B cell (primary cell): ENCODE results near the gene CD44. TPM values are rescaled to one million over a fixed set of nuclear protein-coding genes. Genes with fewer than 3 reads are reported as not detected.

Source experiments
- ATAC-seq: fragments of 200-7000 bp; cut with Tn5 transposase; one replicate; pipeline ENCODE4 v1.10.0; 2021; ENCODE audit warnings: low read depth, mild to moderate bottlenecking, moderate number of reproducible peaks, moderate library complexity
- CTCF ChIA-PET: fragments of 350-600 bp; sonication (Branson Sonifier 250); formaldehyde crosslinking; loops from one replicate; lab custom pipeline; 2021; ENCODE audit warnings: antibody characterized with exemption, inconsistent platforms; lab: Charles Lee
- POLR2A ChIA-PET: fragments of 350-600 bp; sonication (Branson Sonifier 250); formaldehyde crosslinking; loops from one replicate; lab custom pipeline; 2021; ENCODE audit warnings: antibody characterized with exemption; lab: Charles Lee
- DNase-seq: peaks from one replicate; pipeline ENCODE4 v3.0.0; 2013
- H2AFZ ChIP-seq: 2 replicates; pipeline ENCODE4 v1.6.1; 2012; ENCODE audit warnings: mild to moderate bottlenecking, low read depth, low read length; ENCODE audit not compliant: insufficient read depth, poor library complexity, severe bottlenecking
- H3K27ac ChIP-seq, 2 donors: 1 replicate in 1 of 2; 2 replicates in 1 of 2; pipeline ENCODE4 v1.5.1; 2012 to 2013; ENCODE audit warnings: low read length in 2 of 2, mild to moderate bottlenecking in 2 of 2, moderate library complexity in 1 of 2
- H3K27me3 ChIP-seq, 4 experiments: fragments of 200-600 bp in 1 of 4; sonication (generic) in 1 of 4; replicated peaks in 1 of 4; 1 replicate in 2 of 4; 2 replicates in 2 of 4; pipeline versions ENCODE4 v1.6.1 to v1.7.0; 2013 to 2016; ENCODE audit warnings: low read length in 3 of 4, mild to moderate bottlenecking in 2 of 4, mixed read lengths in 1 of 4, moderate library complexity in 1 of 4; ENCODE audit not compliant: insufficient read depth in 4 of 4, control insufficient read depth in 3 of 4; ENCODE audit errors: control extremely low read depth in 1 of 4
- H3K36me3 ChIP-seq, 2 experiments: replicated peaks in 1 of 2; 1 replicate in 1 of 2; 2 replicates in 1 of 2; pipeline versions ENCODE4 v1.6.1 to v1.7.1; 2013; ENCODE audit warnings: low read length in 1 of 2; ENCODE audit not compliant: insufficient read depth in 2 of 2, control insufficient read depth in 1 of 2; ENCODE audit errors: control extremely low read depth in 1 of 2, extremely low read depth in 1 of 2
- H3K4me1 ChIP-seq, 2 donors: fragments of 200-600 bp in 1 of 2; sonication (generic) in 1 of 2; 1 replicate in 1 of 2; 2 replicates in 1 of 2; pipeline versions ENCODE4 v1.5.1 to v1.6.1; 2013 to 2017; ENCODE audit warnings: low read length in 2 of 2; ENCODE audit not compliant: control insufficient read depth in 2 of 2, insufficient read depth in 2 of 2
- H3K4me2 ChIP-seq: replicated peaks from 2 replicates; pipeline ENCODE3; 2012; ENCODE audit warnings: mild to moderate bottlenecking, low read depth, low read length; ENCODE audit not compliant: poor library complexity, severe bottlenecking
- H3K4me3 ChIP-seq, 5 experiments: fragments of 200-600 bp in 1 of 5; sonication (generic) in 1 of 5; 1 replicate in 3 of 5; 2 replicates in 2 of 5; pipeline versions ENCODE4 v1.5.1 to v1.7.0; 2011 to 2016; ENCODE audit warnings: low read length in 4 of 5, mild to moderate bottlenecking in 4 of 5, low read depth in 2 of 5, control low read depth in 1 of 5, moderate library complexity in 1 of 5; ENCODE audit not compliant: insufficient read depth in 1 of 5; ENCODE audit errors: control extremely low read depth in 1 of 5, extremely low read depth in 1 of 5
- H3K79me2 ChIP-seq: fragments of 200-600 bp; sonication (generic); one replicate; pipeline ENCODE4 v1.6.0; 2016; ENCODE audit warnings: low read length; ENCODE audit not compliant: control insufficient read depth, insufficient read depth
- H3K9ac ChIP-seq: fragments of 200-600 bp; sonication (generic); 2 replicates; pipeline ENCODE4 v1.6.1; 2017; ENCODE audit warnings: mild to moderate bottlenecking, low read length, moderate library complexity
- H3K9me3 ChIP-seq, 3 donors: one replicate each; pipeline versions ENCODE4 v1.6.1 to v1.7.1; 2013; ENCODE audit warnings: low read length in 2 of 3; ENCODE audit not compliant: control insufficient read depth in 2 of 3, insufficient read depth in 1 of 3; ENCODE audit errors: control extremely low read depth in 1 of 3
- H4K20me1 ChIP-seq: 2 replicates; pipeline ENCODE4 v1.6.0; 2012; ENCODE audit warnings: mild to moderate bottlenecking, low read length; ENCODE audit not compliant: insufficient read depth, control insufficient read depth, poor library complexity, severe bottlenecking
- H3K27ac Mint-ChIP-seq: one replicate; pipeline ENCODE4 v1.8.0; 2021; ENCODE audit warnings: mixed read lengths
- H3K27me3 Mint-ChIP-seq: one replicate; pipeline ENCODE4 v1.8.0; 2021; ENCODE audit warnings: mixed read lengths
- H3K4me1 Mint-ChIP-seq: one replicate; pipeline ENCODE4 v1.8.0; 2021; ENCODE audit warnings: mixed read lengths
- H3K4me3 Mint-ChIP-seq: one replicate; pipeline ENCODE4 v1.8.0; 2021; ENCODE audit warnings: mixed read lengths
- H3K9me3 Mint-ChIP-seq: one replicate; pipeline ENCODE4 v1.8.0; 2022; ENCODE audit warnings: mixed read lengths; ENCODE audit not compliant: insufficient read depth
- EZH2 ChIP-seq: IDR thresholded peaks from 2 replicates; pipeline ENCODE4 v1.6.1; 2012; ENCODE audit warnings: borderline replicate concordance, low read depth, mild to moderate bottlenecking, moderate library complexity, low read length; ENCODE audit not compliant: insufficient read depth, poor library complexity, severe bottlenecking
- WGBS: methylation state at CpG from one replicate; pipeline ENCODE4 v1.1.5; 2013; ENCODE audit warnings: missing lambda C conversion rate; ENCODE audit not compliant: insufficient coverage; 5-methylcytosine and 5-hydroxymethylcytosine counted together
- intact Hi-C: fragments of 100-400 bp; cut with micrococcal nuclease; formaldehyde crosslinking; loops from one replicate; pipeline ENCODE4 v1.10.0; 2022
- polyA plus RNA-seq: library from polyadenylated mRNA; depleted of rRNA; stranded (reverse); fragments of >200 nt; gene quantifications from 2 replicates; pipeline ENCODE4 v1.2.3, GENCODE V29; 2012
- total RNA-seq, 2 donors: library from RNA; stranded (reverse); fragments of 120-200 nt in 1 of 2; gene quantifications; 1 replicate in 1 of 2; 2 replicates in 1 of 2; pipeline versions ENCODE4 v1.2.3 to v1.2.4, GENCODE V29; 2013 to 2022
- TF ChIP-seq, protein P1 (sequence below): fragments of 200-600 bp; IDR thresholded peaks from one replicate; pipeline ENCODE4 v1.8.0; 2022; ENCODE audit warnings: antibody characterized with exemption, mild to moderate bottlenecking

Gene CD44
- total and polyA plus RNA-seq, 2 donors (not counting 1 experiment from before 2014, with no cell fraction given) = 261 to 896 TPM

GRCh38 chr11:35151241-35151640 is 12.3 kb downstream of the CD44 start:
- Histone ChIP-seq H3K4me3 (no peak overlapping the region), H3K9ac (no peak overlapping the region), H2AFZ (no peak overlapping the region), H3K4me1 (peaks cover 78 to 89% of the 10 kb centered on the region in 2 donors), H3K79me2 (peaks cover 100% of the 10 kb centered on the region), H3K4me2 (no peak overlapping the region), H4K20me1 (peaks cover 86% of the 10 kb centered on the region), H3K36me3 (peaks cover 0 to 78% of the 10 kb centered on the region in 2 experiments), H3K9me3 (no peaks in the 10 kb centered on the region), H3K27ac (peak overlapping the region in 1 of 2 donors; percentile 53), H3K27me3 (no peaks in the 10 kb centered on the region)
- Mint-ChIP-seq H3K4me3 (no peak overlapping the region), H3K27me3 (no peaks in the 10 kb centered on the region), H3K4me1 (peaks cover 93% of the 10 kb centered on the region), H3K27ac (peak overlapping the region; percentile 69), H3K9me3 (peaks cover 3% of the 10 kb centered on the region)
- ChIA-PET POLR2A (interaction anchor here (0.7 kb wide), 1 partner anchor 12 kb away, joined by 5 read pairs; no protein-coding TSS in a partner anchor), CTCF (interaction anchor here (1.5 to 2.2 kb wide), 3 partner anchors 12 to 157 kb away, joined by 3 to 13 read pairs (median 4); no protein-coding TSS in a partner anchor)
- intact Hi-C loops = no loop called here
- no CpG with 5 or more reads among the region's 1 CpG for WGBS
- DNase-seq (no peak), ATAC-seq (no peak)
- TF ChIP-seq, protein P1, sequence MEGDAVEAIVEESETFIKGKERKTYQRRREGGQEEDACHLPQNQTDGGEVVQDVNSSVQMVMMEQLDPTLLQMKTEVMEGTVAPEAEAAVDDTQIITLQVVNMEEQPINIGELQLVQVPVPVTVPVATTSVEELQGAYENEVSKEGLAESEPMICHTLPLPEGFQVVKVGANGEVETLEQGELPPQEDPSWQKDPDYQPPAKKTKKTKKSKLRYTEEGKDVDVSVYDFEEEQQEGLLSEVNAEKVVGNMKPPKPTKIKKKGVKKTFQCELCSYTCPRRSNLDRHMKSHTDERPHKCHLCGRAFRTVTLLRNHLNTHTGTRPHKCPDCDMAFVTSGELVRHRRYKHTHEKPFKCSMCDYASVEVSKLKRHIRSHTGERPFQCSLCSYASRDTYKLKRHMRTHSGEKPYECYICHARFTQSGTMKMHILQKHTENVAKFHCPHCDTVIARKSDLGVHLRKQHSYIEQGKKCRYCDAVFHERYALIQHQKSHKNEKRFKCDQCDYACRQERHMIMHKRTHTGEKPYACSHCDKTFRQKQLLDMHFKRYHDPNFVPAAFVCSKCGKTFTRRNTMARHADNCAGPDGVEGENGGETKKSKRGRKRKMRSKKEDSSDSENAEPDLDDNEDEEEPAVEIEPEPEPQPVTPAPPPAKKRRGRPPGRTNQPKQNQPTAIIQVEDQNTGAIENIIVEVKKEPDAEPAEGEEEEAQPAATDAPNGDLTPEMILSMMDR = no peak
- no peak for TF ChIP-seq EZH2

DNA sequence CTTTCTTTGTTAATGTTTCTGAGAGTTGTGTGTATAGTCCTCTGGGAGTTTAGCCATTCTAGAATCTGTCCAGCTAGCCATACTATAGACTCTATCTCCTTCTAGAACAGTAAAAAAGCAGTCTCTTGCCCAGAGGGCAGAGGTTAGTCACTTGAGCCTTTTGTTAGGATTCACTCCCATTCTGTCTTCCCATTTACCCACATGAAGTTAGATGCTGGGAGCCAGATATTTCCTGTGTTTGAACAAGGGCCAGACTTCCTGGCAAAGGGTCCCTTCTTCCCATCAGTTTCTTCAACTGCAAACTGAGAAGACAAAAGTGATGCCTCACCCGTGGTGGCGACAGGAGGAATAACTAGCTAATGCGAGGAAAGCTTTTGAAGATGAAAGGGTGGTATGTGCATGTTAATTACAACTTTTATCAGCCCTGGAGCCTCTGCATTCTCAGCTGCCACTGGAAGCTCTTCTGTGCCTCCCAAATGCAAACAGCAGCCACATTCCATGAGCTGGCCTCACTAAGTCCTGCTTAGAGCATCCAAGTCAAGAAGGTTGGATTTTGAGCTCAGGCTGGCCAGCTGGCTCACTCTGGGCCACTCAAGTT is 12.8 kb downstream of the CD44 start:
- Histone ChIP-seq H4K20me1 (peaks cover 86% of the 10 kb centered on the region), H3K79me2 (peaks cover 100% of the 10 kb centered on the region), H3K9ac (no peak overlapping the region), H3K36me3 (peaks cover 0 to 72% of the 10 kb centered on the region in 2 experiments), H3K4me3 (no peak overlapping the region), H3K27ac (peak overlapping the region in 1 of 2 donors; percentile 53), H3K27me3 (no peaks in the 10 kb centered on the region), H3K9me3 (no peaks in the 10 kb centered on the region), H2AFZ (no peak overlapping the region), H3K4me2 (no peak overlapping the region), H3K4me1 (peaks cover 78 to 89% of the 10 kb centered on the region in 2 donors)
- Mint-ChIP-seq H3K9me3 (peaks cover 3% of the 10 kb centered on the region), H3K4me3 (no peak overlapping the region), H3K27ac (peak overlapping the region; percentile 69), H3K27me3 (no peaks in the 10 kb centered on the region), H3K4me1 (peaks cover 92% of the 10 kb centered on the region)
- TF ChIP-seq, protein P1 = no peak
- TF ChIP-seq EZH2 = no peak
- POLR2A ChIA-PET = no interaction called here
- no CpG with 5 or more reads among the region's 3 CpGs for WGBS
- DNase-seq (no peak), ATAC-seq (no peak)
- intact Hi-C loops = no loop called here
- CTCF ChIA-PET = interaction anchor here (1.1 to 2.2 kb wide), 3 partner anchors 11 to 158 kb away, joined by 3 to 13 read pairs (median 4); no protein-coding TSS in a partner anchor
